Measurements from ENCODE around the gene SMIM20.

- TF ChIP-seq, protein P1, sequence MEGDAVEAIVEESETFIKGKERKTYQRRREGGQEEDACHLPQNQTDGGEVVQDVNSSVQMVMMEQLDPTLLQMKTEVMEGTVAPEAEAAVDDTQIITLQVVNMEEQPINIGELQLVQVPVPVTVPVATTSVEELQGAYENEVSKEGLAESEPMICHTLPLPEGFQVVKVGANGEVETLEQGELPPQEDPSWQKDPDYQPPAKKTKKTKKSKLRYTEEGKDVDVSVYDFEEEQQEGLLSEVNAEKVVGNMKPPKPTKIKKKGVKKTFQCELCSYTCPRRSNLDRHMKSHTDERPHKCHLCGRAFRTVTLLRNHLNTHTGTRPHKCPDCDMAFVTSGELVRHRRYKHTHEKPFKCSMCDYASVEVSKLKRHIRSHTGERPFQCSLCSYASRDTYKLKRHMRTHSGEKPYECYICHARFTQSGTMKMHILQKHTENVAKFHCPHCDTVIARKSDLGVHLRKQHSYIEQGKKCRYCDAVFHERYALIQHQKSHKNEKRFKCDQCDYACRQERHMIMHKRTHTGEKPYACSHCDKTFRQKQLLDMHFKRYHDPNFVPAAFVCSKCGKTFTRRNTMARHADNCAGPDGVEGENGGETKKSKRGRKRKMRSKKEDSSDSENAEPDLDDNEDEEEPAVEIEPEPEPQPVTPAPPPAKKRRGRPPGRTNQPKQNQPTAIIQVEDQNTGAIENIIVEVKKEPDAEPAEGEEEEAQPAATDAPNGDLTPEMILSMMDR (IDR thresholded peaks at IDR 0.05), result no peak
- no peak for TF ChIP-seq POLR2A (IDR thresholded peaks at IDR 0.05)
These were observed 37.5 kb downstream of the SMIM20 start for GRCh38 chr4:25951390-25951952.
